GM19351 (cell line): ENCODE measurements around the gene CRBN.
A peak's percentile ranks its signal among the peaks of the same experiment; 100 is the strongest.

Source experiments
- ATAC-seq: cut with Tn5 transposase; IDR thresholded peaks from one replicate; pipeline ENCODE4 v1.9.1; 2021; ENCODE audit warnings: mild to moderate bottlenecking, moderate library complexity; ENCODE audit not compliant: unreplicated experiment

CRBN gene

DNA sequence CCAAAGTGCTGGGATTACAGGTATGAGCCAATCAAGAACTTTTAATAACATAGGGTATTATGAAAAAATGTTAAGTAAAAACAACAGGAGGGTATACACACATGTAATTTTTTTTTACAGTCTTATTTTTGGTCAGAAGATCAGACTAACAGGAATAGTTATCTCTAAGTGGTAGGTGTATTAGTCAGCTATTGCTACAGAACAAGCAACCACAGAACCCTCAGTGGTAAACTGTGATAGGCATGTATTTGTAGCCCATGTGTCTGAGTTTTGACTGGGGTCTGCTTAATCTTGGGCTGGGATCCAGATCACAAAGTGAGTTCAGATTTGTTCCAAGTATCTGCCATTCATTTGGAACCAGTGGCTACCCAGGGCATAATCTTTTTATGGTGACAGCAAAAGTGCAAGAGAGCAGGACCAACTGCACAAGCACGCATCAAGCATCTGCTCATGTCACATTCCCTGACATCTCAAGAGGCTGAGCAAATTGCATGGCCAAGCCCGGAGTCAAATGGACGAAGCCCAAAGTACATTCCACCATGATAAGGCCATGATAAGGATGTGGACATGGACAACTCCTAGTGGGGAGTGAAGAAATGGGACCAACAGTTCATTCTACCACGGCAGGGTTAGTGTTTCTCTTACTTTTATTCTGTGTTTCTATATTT lies 66.3 kb downstream of the CRBN start:
- no peak for ATAC-seq

DNA sequence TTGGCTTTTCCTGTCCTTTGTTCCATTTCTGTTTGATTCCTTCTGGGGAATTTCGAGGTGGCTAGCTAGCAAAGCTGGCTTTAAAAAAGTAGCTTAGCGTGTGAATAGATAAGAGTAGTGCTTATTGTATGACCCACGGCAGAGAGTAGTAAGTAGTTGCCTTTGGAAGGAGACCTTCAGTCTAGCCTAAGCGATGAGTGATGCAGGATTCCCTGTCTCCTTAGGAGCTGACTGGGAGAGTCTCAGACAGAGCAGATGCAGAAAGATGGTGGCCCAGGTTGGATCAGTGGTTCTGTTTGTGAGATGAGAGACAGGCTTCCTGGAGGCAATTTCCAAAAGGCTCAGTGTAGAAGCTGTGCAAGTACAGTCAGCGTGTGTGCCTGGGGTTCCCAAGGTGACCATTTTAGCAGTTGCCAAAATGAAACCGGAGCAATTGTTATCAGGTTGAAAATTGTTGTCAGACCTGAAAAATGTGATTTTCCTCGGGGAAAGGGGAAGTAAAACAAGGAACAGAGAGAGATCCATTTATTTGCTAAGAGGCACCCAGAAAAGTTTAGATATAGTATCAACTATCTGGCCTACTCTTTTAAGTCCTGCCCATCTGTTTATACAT lies 68.6 kb downstream of the CRBN start:
- no peak for ATAC-seq

- peak; percentile 53 for ATAC-seq
Measured at GRCh38 chr3:3110299-3110630, 69.2 kb downstream of the CRBN start, which contains the start of gene IL5RA. Gene IL5RA, minus strand, starts transcription at chr3:3110374. Its CDS starts 5,390 bp downstream, at chr3:3104984.

GRCh38 chr3:3109407-3110298 lies 69.8 kb downstream of the CRBN start:
- peak; percentile 85 for ATAC-seq

GRCh38 chr3:3107858-3108257 lies 71.6 kb downstream of the CRBN start:
- ATAC-seq: no peak

GRCh38 chr3:3107181-3107580 lies 72.3 kb downstream of the CRBN start:
- no peak for ATAC-seq

GRCh38 chr3:3105815-3106214 lies 73.7 kb downstream of the CRBN start:
- no peak for ATAC-seq

DNA sequence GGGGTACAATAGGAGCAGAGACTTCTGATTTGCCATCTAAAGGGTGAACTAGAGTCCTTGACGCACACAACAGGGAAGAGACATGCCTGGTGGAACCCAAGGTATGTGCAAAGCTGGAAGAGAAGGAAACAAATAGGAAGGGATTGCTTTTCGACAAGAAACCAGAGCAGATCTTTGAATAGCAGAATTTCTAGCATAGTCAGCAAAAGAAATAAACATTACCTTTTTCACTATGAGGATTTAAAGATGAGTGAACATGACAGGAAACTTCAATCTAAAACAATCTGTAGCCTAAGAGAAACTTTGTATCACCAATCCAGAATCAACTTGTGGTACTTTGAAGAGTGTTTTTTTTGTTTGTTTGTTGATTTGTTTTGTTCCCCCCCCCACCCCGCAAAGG lies 74.2 kb downstream of the CRBN start:
- no peak for ATAC-seq

DNA sequence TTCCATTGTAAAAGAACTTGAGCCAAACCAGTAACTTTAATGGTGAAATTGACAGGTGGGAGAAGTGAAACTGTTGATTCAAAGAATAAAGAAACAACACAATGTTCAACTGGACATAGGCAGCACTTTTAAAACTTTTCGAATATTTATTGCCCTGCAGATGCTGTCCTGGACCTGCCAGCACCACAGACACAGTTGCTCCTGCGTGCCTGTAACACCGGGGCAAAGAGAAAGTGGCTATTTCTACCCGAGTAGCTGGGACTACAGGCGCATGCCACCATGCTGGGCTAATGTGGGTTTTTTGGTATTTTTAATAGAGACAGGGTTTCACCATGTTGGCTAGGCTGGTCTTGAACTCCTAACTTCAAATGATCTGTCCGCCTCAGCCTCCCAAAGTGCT lies 76.7 kb downstream of the CRBN start:
- ATAC-seq: no peak

- ATAC-seq: peak; percentile 66
Measured at GRCh38 chr3:3101660-3102458, 77.6 kb downstream of the CRBN start.
